ENCODE measurements around the gene PLPPR1.

- TF ChIP-seq CTCF (IDR thresholded peaks at IDR 0.05) (no peak), ZFX (IDR thresholded peaks at IDR 0.05; ENCODE audit: borderline replicate concordance) (no peak)
These were observed 201.1 kb downstream of the PLPPR1 start for GRCh38 chr9:101229606-101230005.
